ENCODE data around the gene GHRHR.

GHRHR gene

GRCh38 chr7:30933124-30933974, 30.4 kb upstream of the GHRHR start:
- no peak overlapping the region for H3K4me3 ChIP-seq (ENCODE audit: low read depth, low read length)
- no peak for DNase-seq (ENCODE audit: low read depth)
- TF ChIP-seq MYC (IDR thresholded peaks at IDR 0.05; ENCODE audit: low read depth, low read length) = no peak
- no peak for TF ChIP-seq POLR2A (IDR thresholded peaks at IDR 0.05; ENCODE audit: extremely low read depth, insufficient read length)

GRCh38 chr7:30934225-30934624, 29.5 kb upstream of the GHRHR start:
- DNase-seq (ENCODE audit: low read depth) = no peak
- TF ChIP-seq CTCF (IDR thresholded peaks at IDR 0.05; ENCODE audit: low read depth, low read length) (no peak), MAX (IDR thresholded peaks at IDR 0.05; ENCODE audit: low read depth, low read length) (no peak), POLR2A (IDR thresholded peaks at IDR 0.05; ENCODE audit: extremely low read depth, insufficient read length) (no peak), MYC (IDR thresholded peaks at IDR 0.05; ENCODE audit: low read depth, low read length) (no peak)
- H3K4me3 ChIP-seq (ENCODE audit: low read depth, low read length) = no peak overlapping the region

GRCh38 chr7:30934732-30935568, 28.8 kb upstream of the GHRHR start:
- no peak for TF ChIP-seq POLR2A (IDR thresholded peaks at IDR 0.05; ENCODE audit: extremely low read depth, insufficient read length)
- no peak for TF ChIP-seq MAX (IDR thresholded peaks at IDR 0.05; ENCODE audit: low read depth, low read length)
- no peak for TF ChIP-seq MYC (IDR thresholded peaks at IDR 0.05; ENCODE audit: low read depth, low read length)
- TF ChIP-seq CTCF (IDR thresholded peaks at IDR 0.05; ENCODE audit: low read depth, low read length) = no peak
- DNase-seq (ENCODE audit: low read depth) = no peak
- H3K4me3 ChIP-seq (ENCODE audit: low read depth, low read length) = no peak overlapping the region

GRCh38 chr7:30935569-30935877, 28.2 kb upstream of the GHRHR start:
- H3K4me3 ChIP-seq (ENCODE audit: low read depth, low read length) = no peak overlapping the region
- DNase-seq (ENCODE audit: low read depth) = no peak
- TF ChIP-seq MYC (IDR thresholded peaks at IDR 0.05; ENCODE audit: low read depth, low read length) (no peak), POLR2A (IDR thresholded peaks at IDR 0.05; ENCODE audit: extremely low read depth, insufficient read length) (no peak), CTCF (IDR thresholded peaks at IDR 0.05; ENCODE audit: low read depth, low read length) (no peak), MAX (IDR thresholded peaks at IDR 0.05; ENCODE audit: low read depth, low read length) (no peak)

GRCh38 chr7:30936650-30937245, 27.0 kb upstream of the GHRHR start:
- no peak overlapping the region for H3K4me3 ChIP-seq (ENCODE audit: low read depth, low read length)
- no peak for DNase-seq (ENCODE audit: low read depth)
- TF ChIP-seq CTCF (IDR thresholded peaks at IDR 0.05; ENCODE audit: low read depth, low read length) = no peak
- no peak for TF ChIP-seq MYC (IDR thresholded peaks at IDR 0.05; ENCODE audit: low read depth, low read length)

GRCh38 chr7:30937416-30937815, 26.3 kb upstream of the GHRHR start:
- TF ChIP-seq POLR2A (IDR thresholded peaks at IDR 0.05; ENCODE audit: extremely low read depth, insufficient read length) = no peak
- no peak for TF ChIP-seq MAX (IDR thresholded peaks at IDR 0.05; ENCODE audit: low read depth, low read length)
- TF ChIP-seq CTCF (IDR thresholded peaks at IDR 0.05; ENCODE audit: low read depth, low read length) = no peak
- TF ChIP-seq MYC (IDR thresholded peaks at IDR 0.05; ENCODE audit: low read depth, low read length) = no peak
- no peak for DNase-seq (ENCODE audit: low read depth)
- no peak overlapping the region for H3K4me3 ChIP-seq (ENCODE audit: low read depth, low read length)

Data from NB4 (cell line).